ENCODE measurements around the gene SCIN. TPM values are rescaled to one million over a fixed set of nuclear protein-coding genes. Genes with fewer than 3 reads are reported as not detected.

Gene SCIN
- total RNA-seq, 1 donor from 2014 or later = 0.30 TPM

DNA sequence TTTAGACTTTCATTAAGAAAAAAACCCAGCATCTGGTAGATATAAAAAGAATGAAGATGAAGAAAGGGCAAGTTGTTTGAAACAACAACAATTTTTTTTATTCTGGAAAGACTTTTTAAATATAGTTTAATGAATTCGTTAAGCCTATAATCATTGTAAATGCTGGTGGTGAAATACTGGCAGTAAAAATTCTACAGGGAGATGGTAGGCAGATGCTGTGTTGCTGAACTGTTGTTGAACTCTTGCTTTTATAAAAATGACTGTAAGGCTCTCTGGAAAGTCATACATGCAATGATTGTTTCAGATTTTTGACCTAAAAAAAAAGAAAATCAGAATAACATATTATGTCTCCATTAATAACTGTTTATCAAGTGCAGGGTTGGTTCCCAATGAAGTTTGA, 39.0 kb downstream of the SCIN start:
- DNase-seq (ENCODE audit: low spot score) = no peak
- ATAC-seq = no peak

GRCh38 chr7:12610899-12611298, 40.4 kb downstream of the SCIN start:
- ATAC-seq (no peak), DNase-seq (ENCODE audit: low spot score) (no peak)

GRCh38 chr7:12612622-12613021, 42.1 kb downstream of the SCIN start:
- no peak for ATAC-seq
- DNase-seq (ENCODE audit: low spot score) = no peak

DNA sequence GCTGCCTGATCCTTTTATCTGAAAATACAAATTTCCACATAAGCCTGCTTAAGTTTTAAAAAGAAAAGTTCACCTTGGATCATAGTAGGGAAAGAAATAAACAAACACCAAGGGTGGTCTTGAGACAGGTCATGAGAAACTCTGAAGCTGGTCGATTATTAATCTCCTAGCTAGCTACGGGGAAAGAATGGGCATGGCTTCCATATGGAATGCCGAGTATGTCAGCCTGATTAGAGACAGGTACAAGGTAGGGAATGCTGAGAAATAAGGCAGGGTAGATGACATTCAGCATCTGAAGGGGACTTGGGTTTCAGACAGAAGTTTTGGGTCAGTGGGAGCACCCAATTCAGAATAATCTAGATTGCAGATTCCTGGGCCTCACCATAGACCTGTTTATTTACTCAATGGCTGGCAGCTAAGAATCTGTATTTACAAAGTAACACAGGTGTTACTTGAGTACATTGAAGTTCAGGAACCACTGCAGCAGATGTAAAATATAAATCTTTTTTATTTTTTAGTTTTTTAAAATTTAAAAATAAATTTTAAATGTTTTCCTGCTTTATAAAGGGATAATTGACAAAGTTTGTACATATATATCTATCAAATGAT, 49.0 kb downstream of the SCIN start:
- no peak for ATAC-seq
- DNase-seq (ENCODE audit: low spot score) = no peak

GRCh38 chr7:12620371-12620770, 49.9 kb downstream of the SCIN start:
- DNase-seq (ENCODE audit: low spot score) (no peak), ATAC-seq (no peak)

DNA sequence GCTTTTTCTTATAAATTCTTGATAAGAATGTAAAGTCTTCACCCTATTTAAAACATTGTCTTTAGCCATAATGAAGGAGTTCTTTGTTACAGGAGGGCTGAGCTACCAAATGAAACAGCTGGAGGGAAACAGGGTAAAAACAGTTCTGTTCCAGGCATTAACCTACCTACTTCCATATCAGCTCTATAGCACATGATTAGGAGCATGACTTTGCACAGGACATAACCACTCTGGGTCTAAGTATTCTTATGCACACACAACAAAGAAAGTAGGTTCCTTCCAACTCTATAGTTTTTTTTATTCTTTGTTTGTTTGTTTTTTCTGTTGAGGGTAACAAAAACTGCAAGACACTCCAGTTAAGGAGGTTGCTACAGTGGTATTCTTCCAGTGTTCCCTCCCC, 52.7 kb downstream of the SCIN start:
- no peak for ATAC-seq
- no peak for DNase-seq (ENCODE audit: low spot score)

DNA sequence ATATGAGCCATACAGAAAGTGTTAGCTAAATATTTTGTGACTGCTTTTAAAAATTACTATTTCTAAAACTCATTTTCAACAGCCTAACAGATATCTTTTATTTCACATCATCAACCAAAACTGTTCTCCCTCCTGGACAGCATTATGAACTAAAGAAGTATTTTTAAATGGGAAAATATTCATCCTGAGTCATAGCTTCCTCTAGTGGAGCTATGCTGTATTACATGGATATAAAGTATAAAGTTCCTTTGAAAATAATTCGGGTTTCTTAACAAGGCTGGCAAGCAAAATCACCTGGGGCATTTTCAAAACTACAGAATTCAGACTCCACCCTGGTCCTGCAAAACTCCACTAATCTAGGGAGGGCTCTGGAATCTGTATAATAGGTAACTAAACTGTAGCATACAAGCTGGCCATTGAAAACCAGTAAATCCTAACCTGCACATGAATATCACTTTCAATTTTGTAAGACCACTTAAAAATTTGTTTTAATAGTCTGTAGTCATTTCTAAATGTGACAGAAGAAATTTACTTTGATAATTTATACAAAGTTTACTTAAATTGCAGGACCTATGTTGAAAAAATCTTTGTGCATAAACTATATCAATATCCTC, 53.5 kb downstream of the SCIN start:
- DNase-seq (ENCODE audit: low spot score) (no peak), ATAC-seq (peak; percentile 64)

- ATAC-seq (no peak), DNase-seq (ENCODE audit: low spot score) (no peak)
Observed at GRCh38 chr7:12625836-12626235, 55.3 kb downstream of the SCIN start.

DNA sequence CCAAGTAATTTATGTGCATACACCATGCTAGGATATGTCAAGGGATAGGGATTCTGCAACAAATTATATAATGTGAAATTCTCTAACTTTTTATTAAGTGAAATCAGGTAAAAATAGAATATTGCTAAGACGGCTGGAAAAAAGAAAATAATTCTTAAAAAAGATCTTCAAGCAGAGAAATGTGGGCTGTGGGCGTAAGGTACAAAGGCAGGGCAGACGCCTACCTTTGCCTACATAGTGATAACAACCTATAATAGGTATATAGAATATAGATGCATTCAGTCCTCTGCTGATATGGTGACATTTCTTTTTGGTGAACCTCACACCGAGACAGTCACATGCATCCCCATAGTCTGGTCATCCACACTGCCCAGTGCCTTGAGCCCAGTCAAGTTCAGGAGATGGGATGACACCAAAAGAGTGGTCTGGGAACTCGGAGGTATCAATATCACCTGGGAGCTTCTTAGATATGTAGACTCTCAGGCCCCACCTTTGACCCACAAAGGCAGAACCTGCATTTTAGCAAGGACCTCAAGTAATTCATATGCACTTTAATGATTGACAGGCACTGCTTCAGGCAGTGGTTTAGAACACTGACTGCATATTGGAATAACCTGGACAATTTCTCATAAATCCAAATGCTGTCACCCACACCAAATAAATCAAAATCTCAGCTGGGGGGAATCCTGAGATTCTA, 59.4 kb downstream of the SCIN start:
- no peak for DNase-seq (ENCODE audit: low spot score)
- ATAC-seq = no peak

- DNase-seq (ENCODE audit: low spot score) (no peak), ATAC-seq (no peak)
Observed at GRCh38 chr7:12630513-12630819, 59.9 kb downstream of the SCIN start.

DNA sequence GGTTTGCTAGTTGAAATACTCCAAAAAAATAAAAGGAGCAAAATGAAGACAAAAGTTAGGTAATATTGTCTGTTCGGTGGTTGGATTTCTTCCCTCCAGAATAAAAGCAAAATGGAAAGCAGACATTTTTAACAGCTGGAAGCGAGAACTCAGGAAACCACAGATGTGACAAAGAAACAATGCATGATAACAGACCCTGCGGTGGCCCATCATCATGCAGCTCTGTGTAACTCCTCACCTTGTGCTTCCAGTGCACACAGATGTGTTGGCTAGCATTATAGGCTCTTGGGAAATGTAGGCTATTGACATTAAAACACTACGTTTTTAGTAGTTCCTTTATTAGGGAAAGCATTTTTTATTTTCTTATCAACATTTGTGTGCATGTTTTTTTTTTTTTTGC, 63.1 kb downstream of the SCIN start:
- ATAC-seq (no peak), DNase-seq (ENCODE audit: low spot score) (no peak)

DNA sequence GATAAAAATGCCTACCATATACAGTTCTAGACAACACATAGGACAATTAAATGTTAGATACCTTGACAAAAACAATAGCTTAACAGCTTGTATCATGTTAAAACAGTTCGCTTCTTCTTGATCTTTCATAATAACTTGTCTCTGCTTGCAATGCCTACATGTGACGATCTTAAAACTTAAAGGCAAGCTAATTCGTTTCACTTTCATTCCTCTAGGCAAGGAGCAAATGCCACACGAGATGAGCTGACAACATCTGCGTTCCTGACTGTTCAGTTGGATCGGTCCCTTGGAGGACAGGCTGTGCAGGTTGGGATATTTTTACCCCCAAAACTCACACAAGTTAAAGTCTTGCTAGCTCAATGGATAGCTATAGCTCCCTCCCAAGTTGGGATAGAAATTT, 65.3 kb downstream of the SCIN start:
- ATAC-seq (peak; percentile 83), DNase-seq (ENCODE audit: low spot score) (no peak)

DNA sequence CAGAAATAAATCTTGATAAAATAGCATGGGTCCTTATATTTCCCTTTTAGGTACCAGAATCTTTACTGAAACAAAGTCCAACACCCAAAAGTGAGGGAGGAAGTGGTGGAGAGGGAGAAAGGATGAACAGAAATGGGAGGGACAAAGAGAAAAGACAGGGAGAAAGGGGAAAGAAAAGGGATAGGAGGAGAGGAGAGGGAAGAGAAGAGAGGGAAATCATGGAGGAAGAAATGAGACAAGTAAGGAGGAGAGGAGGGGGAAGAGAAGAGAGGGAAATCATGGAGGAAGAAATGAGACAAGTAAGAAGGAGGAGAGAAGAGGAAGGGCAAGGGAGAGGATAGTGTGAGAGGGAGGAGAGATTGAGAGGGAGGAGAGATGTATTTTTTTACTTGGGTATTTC, 66.8 kb downstream of the SCIN start:
- DNase-seq (ENCODE audit: low spot score) (no peak), ATAC-seq (no peak)

GRCh38 chr7:12637819-12638592, 67.5 kb downstream of the SCIN start:
- no peak for DNase-seq (ENCODE audit: low spot score)
- no peak for ATAC-seq

DNA sequence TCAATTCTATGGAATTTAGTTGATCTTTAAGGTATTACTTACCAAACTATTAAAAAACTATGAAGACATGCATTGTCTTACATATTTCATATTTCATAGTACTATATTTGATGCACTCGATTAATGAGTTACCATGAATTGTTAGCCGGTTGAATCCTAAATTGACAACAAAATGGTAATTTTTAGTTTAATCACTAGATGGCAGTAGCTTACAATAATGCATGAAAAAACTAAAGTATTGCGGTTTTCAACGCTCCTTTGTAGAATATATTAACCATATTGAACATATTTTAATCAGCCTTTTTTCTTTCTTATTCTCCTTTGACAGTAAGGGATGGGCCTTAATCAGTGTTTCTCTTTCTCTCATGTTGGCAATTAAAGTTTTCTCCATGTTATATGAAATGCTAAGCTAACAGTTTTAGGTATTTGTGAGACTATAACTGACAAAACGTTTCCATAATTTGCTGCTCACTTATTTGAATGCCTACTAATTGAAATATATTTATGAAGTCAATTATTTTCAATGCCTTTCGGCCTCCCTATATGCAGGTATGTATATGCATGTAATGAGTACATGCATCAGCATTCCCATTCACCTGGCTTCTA, 68.4 kb downstream of the SCIN start:
- ATAC-seq (peak; percentile 83), DNase-seq (ENCODE audit: low spot score) (no peak)

GRCh38 chr7:12640299-12641096, 70.0 kb downstream of the SCIN start:
- DNase-seq (ENCODE audit: low spot score) (no peak), ATAC-seq (no peak)

GRCh38 chr7:12641196-12641595, 70.7 kb downstream of the SCIN start:
- ATAC-seq = no peak
- DNase-seq (ENCODE audit: low spot score) = no peak

DNA sequence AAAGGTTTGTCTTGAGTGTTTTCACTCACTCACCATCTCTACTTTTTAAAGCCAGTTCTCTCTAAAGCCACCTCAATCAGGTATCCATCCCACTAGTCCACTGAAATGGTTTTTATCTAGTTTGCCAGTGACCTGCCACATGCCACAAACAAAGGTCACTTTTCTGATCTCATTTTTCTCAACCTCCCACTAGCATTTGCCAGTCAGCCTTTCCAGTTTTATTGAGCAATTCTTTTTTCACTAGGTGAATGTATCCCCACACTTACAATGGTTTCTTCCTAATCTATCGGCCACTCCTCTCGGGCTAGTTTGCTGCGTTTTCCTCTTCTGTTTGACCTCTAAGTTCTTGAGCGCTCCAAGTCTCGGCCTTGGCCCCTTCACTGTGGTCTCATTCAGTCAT, 72.0 kb downstream of the SCIN start:
- ATAC-seq (no peak), DNase-seq (ENCODE audit: low spot score) (no peak)

GRCh38 chr7:12643001-12643643, 72.6 kb downstream of the SCIN start:
- DNase-seq (ENCODE audit: low spot score) = no peak

DNA sequence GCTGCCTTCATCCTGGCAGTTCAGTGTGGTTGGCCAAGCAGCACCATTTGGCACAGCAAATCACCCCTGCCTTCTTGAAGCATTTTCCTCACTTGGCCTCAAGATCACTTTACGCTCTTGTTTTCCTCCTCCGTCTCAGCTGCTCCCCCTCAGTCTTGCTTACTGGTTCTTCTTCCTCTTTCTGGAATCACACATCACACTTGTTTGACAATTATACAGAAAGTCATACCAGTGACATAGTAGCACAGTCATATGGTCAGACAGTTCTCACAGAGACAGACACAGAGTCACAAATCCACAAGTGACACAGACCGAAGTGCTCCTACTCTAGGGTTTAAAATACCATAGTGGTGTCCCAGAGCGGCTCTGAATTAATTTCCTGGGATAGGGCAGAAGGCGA, 73.1 kb downstream of the SCIN start:
- DNase-seq (ENCODE audit: low spot score) (no peak), ATAC-seq (no peak)

More at GRCh38 chr7:12643001-12643643, 72.6 kb downstream of the SCIN start:
- no peak for ATAC-seq

Measured in left lobe of liver (tissue), 2 donors.